Measurements from ENCODE around the gene BTBD19.
A peak's percentile ranks its signal among the peaks of the same experiment; 100 is the strongest.

BTBD19 gene

GRCh38 chr1:44802306-44803061, 5.8 kb upstream of the BTBD19 start:
- ChIA-PET CTCF (no interaction called here), POLR2A (interaction anchor here (0.9 to 4.2 kb wide), 4 partner anchors 11 to 208 kb away, joined by 3 to 78 read pairs (median 4); partner anchors contain the start of gene RNU5D-1)
- peak overlapping the region; percentile 86 for H3K4me3 ChIP-seq (ENCODE audit: low read depth, low read length)
- DNase-seq (ENCODE audit: low read depth, low spot score), result no peak
- TF ChIP-seq CTCF (IDR thresholded peaks at IDR 0.05; ENCODE audit: insufficient read depth, low read length, missing control alignments), result no peak

- no peak for TF ChIP-seq CTCF (IDR thresholded peaks at IDR 0.05; ENCODE audit: insufficient read depth, low read length, missing control alignments)
- POLR2A ChIA-PET, result interaction anchor here (1.0 to 4.2 kb wide), 3 partner anchors 10 to 72 kb away, joined by 3 to 78 read pairs (median 4); partner anchors contain the start of gene RNU5D-1
- no peak for DNase-seq (ENCODE audit: low read depth, low spot score)
These were observed 5.3 kb upstream of the BTBD19 start for GRCh38 chr1:44803062-44803311.

GRCh38 chr1:44803312-44804095, 4.8 kb upstream of the BTBD19 start:
- H3K4me3 ChIP-seq (ENCODE audit: low read depth, low read length), result no peak overlapping the region
- no peak for DNase-seq (ENCODE audit: low read depth, low spot score)
- ChIA-PET POLR2A (interaction anchor here (1.0 to 4.2 kb wide), 2 partner anchors 10 to 17 kb away, joined by 4 to 78 read pairs; no protein-coding TSS in a partner anchor), CTCF (no interaction called here)
- TF ChIP-seq CTCF (IDR thresholded peaks at IDR 0.05; ENCODE audit: insufficient read depth, low read length, missing control alignments), result no peak

More at GRCh38 chr1:44803062-44803311, 5.3 kb upstream of the BTBD19 start:
- H3K4me3 ChIP-seq (ENCODE audit: low read depth, low read length), result no peak overlapping the region; the same call in 1 of the 2 replicates
- CTCF ChIA-PET, result no interaction called here

GRCh38 chr1:44805311-44806024, 2.9 kb upstream of the BTBD19 start:
- CTCF ChIA-PET, result interaction anchor here (0.6 kb wide), 1 partner anchor 25 kb away, joined by 3 read pairs; no protein-coding TSS in a partner anchor
- no peak for TF ChIP-seq CTCF (IDR thresholded peaks at IDR 0.05; ENCODE audit: insufficient read depth, low read length, missing control alignments)
- POLR2A ChIA-PET, result interaction anchor here (4.9 kb wide), 1 partner anchor 13 kb away, joined by 63 read pairs; no protein-coding TSS in a partner anchor
- H3K4me3 ChIP-seq (ENCODE audit: low read depth, low read length), result no peak overlapping the region
- DNase-seq (ENCODE audit: low read depth, low spot score), result no peak

GRCh38 chr1:44806025-44806703, 2.2 kb upstream of the BTBD19 start:
- H3K4me3 ChIP-seq (ENCODE audit: low read depth, low read length), result no peak overlapping the region
- ChIA-PET CTCF (interaction anchor here (0.6 to 1.0 kb wide), 2 partner anchors 8 to 25 kb away, joined by 3 read pairs; no protein-coding TSS in a partner anchor), POLR2A (interaction anchor here (4.9 kb wide), 1 partner anchor 12 kb away, joined by 63 read pairs; no protein-coding TSS in a partner anchor)
- no peak for DNase-seq (ENCODE audit: low read depth, low spot score)
- TF ChIP-seq CTCF (IDR thresholded peaks at IDR 0.05; ENCODE audit: insufficient read depth, low read length, missing control alignments), result no peak
